Myocyte (in vitro differentiated cells): Measurements from ENCODE around the gene URI1. TPM values are rescaled to one million over a fixed set of nuclear protein-coding genes. Genes with fewer than 3 reads are reported as not detected.
"Not testable (repeated sequence)": the region's sequence is repeated elsewhere in the genome, so short reads cannot be mapped to it uniquely, and the experiment has no call there.

Experiments
- DNase-seq: peaks from one replicate; pipeline ENCODE4 v3.0.0-alpha.2; 2012; ENCODE audit warnings: low read depth
- total RNA-seq: library from RNA; depleted of rRNA; stranded (reverse); fragments of >200 nt; gene quantifications from 2 replicates; pipeline ENCODE4 v1.2.3, GENCODE V29; 2014

Gene URI1
- total RNA-seq, 1 donor from 2014 or later = 69.2 TPM

DNA sequence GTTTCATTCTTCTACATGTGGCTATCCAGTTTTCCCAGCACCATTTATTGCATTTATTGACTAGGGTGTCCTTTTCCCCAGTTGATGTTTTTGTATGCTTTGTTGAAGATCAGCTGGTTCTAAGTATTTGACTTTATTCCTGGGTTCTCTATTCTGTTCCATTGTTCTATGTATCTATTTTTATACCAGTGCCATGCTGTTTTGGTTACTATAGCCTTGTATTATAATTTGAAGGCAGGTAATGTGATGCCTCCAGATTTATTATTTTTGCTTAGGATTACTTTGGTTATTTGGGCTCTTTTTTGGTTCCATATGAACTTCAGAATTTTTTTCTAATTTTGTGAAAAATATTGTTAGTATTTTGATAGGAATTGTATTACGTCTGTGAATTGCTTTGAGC, 80.6 kb downstream of the URI1 start:
- DNase-seq = no peak

DNA sequence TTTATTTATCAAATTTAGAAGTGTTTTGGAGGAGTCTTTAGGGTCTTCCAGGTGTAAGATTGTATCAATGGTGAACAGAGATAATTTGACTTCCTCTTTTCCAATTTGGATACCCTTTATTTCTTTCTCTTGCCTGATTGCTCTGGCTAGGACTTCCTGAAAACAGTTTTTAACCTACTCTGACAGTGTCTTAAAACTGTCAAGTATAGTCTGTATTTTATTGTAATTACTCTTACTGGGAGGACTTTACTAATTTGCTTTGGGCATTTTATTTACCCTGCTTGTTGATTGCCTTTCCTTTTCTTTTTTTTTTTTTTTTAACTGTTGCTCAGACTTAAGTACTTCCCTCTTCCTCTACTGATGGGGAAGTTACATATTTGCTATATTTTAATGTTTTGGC, 81.3 kb downstream of the URI1 start:
- no peak for DNase-seq

DNA sequence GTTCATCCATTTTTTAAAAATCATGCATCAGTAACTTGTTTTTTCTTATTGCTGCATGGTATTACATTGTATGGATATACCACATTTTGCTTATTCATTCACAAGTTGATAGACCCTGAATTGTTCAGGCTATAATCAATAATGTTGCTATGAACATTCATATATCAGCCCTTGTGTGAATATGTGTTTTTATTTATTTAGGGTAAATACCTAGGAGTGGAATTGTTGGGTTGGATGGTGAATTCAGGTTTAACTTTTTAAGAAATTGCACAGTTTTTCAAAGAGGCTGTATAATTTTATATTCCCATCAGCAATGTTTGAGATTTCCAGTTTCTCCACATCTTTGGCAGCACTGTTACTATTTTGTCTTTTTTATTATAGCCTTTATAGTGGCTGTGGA, 82.1 kb downstream of the URI1 start:
- DNase-seq = no peak

DNA sequence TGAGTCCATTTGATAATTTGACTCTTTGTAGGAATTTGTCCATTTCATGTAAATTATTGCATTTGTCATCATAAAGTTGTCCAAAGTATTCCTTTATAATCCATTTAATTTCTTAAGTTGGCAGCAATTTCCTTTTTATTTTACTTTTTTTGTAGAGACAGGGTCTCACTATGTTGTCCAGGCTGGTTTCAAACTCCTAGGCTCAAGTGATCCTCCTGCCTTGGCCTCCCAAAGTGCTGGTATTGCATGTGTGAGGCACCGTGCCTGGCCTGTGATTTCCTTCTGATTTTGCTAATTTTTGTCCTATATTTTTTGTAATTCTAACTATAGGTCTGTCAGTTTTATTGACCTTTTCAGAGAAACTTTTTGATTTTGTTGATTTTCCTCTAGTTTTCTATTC, 84.9 kb downstream of the URI1 start:
- no peak for DNase-seq

DNA sequence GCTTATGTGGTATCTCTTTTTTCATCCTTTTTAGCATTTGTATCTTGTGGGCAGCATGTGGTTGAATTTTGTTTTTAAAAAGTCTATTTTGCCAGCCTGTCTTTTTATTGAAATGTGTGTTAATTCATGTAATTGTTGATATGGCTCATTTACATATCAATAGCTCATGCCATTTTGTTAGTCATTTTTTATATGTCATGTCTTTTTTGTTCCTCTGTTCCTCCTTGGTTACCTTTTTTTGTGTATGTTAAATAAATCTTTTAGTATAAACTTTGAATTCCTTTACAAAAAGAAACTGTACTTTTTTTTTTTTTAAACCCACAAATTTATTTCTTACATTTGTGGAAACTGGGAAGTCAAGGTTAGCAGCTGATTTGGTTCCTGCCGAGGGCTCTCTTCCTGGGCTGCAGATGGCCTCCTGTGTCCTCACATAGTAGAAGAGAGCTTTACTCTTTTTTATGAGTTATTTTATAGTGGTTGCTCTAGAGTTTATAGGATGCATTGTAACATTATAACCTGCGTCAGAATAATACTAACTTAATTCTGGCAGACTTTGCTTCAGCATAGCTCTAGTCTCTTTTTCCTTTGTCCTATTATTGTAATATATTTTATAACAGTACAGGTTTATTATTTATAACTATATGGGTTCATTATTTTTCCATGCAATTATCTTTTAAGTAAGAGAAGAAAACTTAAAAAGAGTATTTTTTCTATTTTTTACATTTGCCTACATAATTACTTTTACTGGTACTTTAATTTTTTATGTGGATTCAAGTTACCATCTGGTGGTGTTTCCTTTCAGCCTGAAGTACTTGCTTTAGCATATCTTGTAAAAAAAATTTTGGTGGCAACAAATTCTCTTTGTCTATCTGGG, 86.3 kb downstream of the URI1 start:
- no peak for DNase-seq

DNA sequence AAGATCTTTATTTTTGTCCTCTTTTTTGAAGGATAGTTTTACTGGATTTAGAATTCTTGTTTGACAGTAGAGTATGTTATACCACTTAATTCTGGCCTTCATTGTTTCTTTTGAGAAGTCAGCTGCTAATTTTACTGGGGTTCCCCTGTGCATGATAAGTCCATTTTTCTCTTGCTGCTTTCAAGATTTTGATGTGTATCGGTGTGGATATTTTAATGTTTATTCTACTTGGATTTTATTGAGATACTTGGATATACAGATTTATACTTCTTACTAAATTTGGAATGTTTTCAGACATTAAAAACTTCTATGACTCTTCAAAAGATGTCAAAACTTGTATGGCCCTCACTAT, 86.9 kb downstream of the URI1 start:
- DNase-seq = no peak

DNA sequence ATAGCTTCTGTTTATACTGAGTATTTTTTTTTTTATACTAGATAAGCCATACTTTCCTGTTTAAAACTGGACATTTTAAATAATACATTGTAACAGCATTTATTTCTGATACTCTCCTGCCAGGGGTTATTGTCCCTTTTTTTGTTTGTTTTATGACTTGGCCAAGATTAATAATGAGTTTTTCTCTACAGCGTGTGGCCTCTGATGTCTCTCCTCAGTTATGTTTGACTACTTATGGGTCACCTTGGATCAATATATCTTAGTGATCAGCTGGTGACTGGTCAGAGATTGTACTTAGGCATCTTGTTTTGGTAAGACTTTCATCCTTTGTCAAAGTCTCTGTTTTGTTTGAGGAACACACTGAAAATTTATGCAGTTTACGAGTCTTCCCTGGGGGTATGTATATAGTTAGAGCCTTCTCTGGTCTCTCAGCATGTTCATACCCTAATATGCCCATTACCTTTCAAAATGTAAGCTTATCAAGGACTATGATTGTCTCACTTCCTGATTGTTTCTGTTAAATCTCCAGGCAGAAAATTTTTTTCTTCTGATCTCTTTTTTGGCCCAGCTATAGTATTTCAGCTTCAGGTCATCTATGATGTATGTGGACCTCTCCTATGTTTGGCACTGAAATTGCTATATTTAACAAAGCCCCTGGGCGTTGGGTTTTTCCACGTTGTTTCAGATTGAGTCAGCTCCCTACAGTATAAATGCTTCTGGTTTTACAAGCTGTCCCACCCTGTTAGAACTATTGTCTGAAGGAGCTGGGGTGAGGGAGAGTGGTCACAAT, 87.9 kb downstream of the URI1 start:
- DNase-seq = peak; percentile 44

DNA sequence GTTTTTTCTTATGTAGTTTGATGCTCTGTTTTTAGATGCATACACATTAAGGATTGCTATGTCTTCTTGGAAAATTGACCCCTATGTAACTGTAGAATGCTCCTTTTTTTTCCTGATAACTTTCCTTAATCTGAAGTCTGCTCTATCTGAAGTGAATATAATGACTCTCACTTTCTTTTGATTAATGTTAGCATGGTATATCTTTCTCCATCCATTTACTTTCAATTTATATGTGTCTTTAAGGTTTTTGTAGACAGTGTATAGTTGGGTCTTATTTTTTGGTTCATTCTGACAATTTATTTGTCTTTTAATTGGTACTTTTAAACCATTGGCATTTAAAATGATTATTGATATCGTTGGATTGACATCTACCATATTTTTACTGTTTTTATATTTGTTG, 92.3 kb downstream of the URI1 start:
- no peak for DNase-seq

DNA sequence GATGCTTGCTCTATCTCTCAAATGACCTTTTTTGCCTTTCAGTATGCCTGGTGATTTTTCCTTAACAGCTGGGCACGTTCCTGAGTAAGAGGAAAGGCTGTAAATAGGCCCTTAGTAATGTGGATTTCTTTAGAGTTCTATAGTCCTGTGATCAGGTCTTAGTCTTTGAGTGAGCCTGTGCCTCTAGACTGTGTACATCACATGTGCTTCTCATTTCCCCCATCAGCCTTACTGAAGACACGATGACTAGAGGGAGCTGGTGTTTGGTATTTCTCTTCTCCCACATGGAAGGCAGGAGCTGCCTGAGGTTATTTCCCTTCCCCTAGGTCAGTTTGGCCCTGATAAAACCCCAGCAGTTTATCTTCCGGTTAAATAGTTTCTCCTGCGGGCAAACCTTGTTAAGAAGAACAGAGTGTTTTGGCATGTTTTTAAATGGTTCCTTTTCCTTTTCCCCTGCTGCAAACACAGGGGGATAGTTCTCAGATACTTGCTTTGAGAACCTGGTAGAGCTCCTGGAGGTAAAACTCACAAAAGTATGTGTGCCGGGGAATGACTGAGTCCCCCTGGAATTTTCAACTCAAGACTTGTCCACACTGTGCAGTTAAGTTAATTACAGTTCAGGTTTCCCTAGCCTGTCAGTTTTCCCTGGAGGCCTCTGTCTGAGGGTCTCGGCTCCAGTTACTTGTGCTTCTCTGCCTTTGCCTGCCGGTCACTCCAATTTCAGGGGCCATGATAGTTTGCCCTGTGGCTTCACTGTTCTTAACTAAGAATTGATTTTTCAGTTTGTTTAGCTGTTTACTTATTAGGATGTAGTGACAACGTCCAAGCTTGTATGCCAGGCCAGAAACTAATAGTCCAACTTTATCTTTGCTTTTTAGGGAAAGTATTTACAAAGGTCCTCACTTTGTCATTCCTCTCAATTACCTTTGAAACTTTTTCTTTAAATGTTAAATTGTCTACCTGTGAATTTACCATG, 94.4 kb downstream of the URI1 start:
- peak; percentile 32 for DNase-seq

DNA sequence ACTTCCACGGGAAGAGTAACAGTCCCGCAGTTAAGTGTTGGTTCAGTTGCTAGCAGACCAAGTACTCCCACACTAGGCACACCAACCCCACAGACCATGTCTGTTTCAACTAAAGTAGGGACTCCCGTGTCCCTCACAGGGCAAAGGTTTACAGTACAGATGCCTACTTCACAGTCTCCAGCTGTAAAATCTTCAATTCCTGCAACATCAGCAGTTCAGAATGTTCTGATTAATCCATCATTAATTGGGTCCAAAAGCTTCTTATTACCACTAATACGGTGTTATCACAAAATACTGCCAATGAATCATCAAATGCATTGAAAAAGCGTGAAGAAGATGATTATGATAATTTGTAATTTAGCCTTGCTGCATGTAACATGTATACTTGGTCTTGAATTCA, 95.8 kb downstream of the URI1 start:
- no peak for DNase-seq

DNA sequence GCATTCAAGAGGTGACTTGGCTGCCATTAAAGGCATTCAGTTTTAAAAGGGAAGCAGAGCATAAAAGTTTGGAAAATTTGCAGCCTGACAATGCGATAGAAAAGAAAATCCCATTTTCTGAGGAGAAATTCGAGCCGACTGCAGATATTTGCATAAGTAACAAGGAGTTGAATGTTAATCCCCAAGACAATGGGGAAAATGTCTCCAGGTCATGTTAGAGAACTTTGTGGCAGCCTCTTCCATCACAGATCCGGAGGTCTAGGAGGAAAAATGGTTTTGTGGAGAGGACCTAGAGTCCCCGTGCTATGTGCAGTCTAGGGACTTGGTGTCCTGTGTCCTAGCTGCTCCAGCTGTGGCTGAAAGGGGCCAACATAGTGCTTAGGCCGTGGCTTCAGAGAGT, 99.9 kb downstream of the URI1 start:
- DNase-seq = not testable (repeated sequence)

DNA sequence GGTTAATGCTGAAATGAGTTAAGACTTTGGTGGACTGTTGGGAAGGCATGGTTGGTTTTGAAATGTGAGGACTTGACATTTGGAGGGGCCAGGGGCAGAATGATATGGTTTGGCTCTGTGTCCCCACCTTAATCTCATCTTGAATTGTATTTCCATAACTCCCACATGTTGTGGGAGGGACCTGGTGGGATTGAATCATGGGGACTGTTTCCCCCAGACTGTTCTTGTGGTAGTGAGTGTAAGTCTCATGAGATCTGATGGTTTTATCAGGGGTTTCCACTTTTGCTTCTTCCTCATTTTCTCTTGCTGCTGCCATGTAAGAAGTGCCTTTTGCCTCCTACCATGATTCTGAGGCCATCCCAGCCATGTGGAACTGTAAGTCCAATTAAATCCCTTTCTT, 101.0 kb downstream of the URI1 start:
- not testable (repeated sequence) for DNase-seq

DNA sequence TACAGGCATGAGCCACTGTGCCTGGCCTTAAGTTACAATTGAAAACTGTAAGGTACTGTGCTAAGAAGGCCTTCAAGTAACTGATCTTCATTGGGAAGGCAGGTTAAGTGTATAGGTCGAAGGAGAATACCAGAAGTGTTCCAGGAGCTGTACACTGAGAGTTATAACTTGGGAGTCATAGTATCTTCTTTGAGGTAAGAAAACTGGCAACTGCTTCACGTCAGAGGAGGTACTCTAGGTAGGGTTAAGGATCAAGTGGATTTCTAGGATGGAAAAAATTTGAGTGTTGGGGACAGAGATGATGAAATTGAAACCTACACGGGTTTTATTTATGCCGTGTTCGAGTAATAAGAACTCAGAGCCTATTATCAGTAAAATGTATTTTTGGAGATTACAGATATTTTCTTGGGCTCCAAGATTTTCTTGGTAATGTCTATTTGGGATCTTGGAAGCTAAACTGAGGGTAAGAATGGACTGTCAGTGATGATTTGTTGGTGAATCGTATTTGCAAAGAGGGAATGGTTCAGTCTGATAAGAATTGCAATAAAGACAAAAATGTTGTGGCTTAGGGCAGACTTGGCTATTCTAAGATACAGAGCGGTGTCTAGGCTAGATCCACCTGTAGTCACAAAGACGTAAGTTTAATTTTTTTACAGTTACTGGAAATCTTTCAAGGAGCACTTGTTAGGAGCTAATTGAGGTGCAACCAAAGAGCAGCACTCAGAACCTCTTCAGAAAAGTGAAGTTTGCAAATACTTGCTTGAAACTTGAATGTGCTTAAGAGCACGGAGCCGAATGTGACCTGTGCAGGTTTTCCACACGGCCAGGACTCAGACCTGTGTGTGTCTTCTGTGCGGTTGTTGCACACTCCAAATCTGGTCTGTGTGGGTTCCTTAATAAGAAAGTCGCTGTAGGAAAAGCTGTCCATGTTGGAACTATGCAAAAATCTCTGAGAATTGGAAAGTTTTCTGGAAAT, 102.5 kb downstream of the URI1 start:
- no peak for DNase-seq

DNA sequence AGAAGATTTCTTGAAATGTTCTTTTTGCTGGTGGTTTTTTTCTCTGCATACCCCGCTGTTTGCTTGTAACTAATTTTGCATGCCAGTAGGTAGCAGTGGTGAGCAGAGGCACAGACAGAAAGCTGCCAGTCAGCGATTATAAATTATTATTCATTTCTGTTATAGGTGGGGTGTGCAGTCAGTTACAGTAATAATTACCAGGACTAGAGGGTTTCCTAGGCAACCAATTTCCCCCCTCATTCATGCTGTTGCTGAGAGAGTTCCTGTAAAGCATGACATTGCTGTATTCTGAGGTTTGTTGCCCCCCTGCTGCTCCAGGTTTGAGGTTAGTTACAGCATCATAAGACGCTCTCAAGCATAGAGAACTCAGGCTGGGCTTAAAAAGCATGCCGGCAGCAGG, 104.5 kb downstream of the URI1 start:
- no peak for DNase-seq

DNA sequence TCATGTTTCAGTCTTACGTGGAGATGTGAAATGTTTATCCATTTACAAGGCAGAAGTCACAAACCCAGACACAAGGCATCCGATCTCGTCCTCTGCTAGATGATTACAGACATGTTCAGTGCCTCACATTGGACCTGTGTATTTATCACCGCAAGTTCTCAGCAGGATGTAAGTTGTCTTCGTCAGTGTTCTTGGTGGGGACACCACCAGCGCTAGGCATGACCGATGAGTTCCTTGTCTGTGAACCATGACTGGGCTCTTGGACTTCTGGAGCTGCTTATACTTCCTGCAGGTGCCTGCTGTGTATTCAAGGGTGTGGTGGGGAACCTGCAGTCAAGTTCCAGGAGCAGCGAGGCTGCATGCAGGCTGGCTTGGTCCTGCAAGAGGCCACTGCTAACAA, 105.4 kb downstream of the URI1 start:
- no peak for DNase-seq

DNA sequence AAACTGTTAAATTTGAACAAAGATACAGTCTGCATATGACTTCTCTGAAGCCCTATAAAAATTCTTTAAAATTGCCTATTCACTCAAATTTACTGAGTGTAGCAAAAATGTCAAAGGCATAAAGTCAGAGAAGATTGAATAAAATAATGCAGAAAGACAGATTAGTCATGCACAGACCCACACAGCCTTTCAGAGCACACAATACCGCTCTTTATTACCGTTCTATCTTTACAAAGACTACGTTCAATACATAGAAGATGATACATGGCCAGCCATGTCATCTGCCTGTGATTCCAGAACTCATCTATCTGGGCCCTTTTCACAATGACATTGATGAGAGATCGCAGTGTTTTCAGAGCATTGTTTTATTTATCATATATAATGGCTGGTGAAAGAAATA, 107.2 kb downstream of the URI1 start:
- no peak for DNase-seq

DNA sequence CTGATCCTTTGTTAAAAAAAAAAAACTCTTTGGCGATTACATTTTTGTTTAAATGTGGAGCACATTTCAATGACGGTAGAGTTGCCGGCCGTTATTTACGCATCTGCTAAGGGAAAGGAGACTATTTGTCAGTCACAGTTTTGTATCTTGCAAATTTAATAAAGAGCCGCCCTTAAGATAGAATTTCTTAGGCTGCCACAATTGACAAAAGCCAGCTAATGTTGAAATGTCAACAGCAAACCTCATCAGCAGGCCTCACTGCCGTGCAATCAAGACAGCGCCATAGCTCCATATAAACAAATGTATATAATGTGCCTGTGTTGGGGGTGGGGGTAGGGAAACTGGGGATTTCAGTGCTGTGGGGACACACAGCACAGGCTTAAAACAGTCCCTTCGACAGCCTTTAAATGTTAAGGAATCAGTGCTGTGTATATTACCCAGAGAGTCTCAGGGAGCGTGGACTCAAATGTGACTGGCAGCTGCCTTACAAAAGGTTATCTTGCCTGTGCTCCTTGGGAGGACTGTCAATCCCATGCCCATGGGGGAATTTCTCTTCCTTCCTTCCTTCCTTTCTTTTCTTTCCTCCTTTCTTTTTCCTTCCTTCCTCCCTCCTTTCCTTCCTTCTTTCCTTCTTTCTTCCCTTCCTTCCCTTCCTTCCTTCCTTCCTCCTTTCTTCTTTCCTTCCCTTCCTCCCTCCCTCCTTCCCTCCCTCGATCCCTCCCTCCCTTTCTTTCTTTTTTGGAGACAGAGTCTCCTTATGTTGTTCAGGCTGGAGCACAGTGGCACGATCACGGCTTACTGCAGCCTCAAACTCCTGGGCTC, 108.0 kb downstream of the URI1 start:
- no peak for DNase-seq

DNA sequence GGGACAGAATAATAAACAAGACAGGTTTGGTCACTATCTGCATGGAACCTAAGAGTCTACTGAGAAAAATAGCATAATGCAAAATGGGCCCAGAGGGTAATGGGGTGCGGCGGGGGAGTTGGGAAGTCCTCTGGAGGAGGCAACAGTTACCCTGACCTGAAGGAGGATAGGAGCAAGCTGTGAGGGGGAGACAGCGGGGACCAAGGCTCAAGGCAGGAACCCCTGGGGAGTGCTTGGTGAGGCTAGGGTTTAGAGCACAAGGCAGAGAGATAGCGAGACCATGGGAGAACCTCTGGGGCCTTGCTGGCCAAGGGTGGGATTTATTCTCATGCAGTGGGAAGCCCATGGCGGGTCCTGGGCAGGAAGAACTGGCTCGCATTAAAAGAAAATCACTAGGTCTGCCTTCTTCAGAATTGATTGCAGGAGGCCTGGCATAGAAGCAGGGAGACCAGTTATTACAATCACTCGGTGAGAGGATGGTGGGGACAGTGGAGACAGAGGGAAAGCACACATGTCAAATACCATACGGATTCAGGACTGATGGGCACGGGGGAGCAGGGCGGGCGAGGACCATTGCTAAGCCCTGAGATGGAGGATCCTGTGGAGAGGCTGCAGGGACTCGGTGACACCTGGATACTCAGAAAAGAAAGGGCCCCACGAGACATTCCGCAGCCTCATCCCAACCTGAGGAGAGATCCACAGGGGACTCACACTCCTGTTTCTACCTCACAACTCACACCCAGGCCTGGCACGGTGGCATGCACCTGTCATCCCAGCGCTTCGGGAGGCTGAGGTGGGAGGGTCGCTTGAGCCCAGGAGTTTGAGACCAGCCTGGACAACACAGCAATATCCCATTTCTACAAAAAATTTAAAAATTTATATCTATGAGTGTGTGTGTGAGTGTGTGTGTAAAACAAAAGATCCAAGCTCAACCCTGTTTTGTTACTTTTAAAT, 110.4 kb downstream of the URI1 start:
- no peak for DNase-seq
